HG03342 (cell line): ENCODE data around the gene STK32C.

ENCODE experiments used
- ATAC-seq: cut with Tn5 transposase; IDR thresholded peaks from one replicate; pipeline ENCODE4 v1.9.1; 2021; ENCODE audit warnings: mild to moderate bottlenecking, moderate library complexity; ENCODE audit not compliant: unreplicated experiment

The STK32C gene

GRCh38 chr10:132250481-132251475, 57.0 kb downstream of the STK32C start:
- no peak for ATAC-seq

GRCh38 chr10:132249824-132250375, 57.9 kb downstream of the STK32C start:
- no peak for ATAC-seq

GRCh38 chr10:132249226-132249724, 58.5 kb downstream of the STK32C start:
- ATAC-seq = no peak

- ATAC-seq = peak; percentile 38
These were observed 59.1 kb downstream of the STK32C start for GRCh38 chr10:132248455-132249225.

- no peak for ATAC-seq
These were observed 59.8 kb downstream of the STK32C start for GRCh38 chr10:132247943-132248342.

GRCh38 chr10:132246296-132246695, 61.5 kb downstream of the STK32C start:
- ATAC-seq = no peak

- ATAC-seq = no peak
These were observed 62.7 kb downstream of the STK32C start for GRCh38 chr10:132245056-132245455.

GRCh38 chr10:132243626-132244025, 64.1 kb downstream of the STK32C start:
- ATAC-seq = no peak

GRCh38 chr10:132243141-132243540, 64.6 kb downstream of the STK32C start:
- ATAC-seq = no peak

- no peak for ATAC-seq
These were observed 65.5 kb downstream of the STK32C start for GRCh38 chr10:132242103-132242840.

GRCh38 chr10:132241496-132241895, 66.3 kb downstream of the STK32C start:
- no peak for ATAC-seq

- ATAC-seq = no peak
These were observed 66.7 kb downstream of the STK32C start for GRCh38 chr10:132241086-132241485.

- ATAC-seq = no peak
These were observed 67.2 kb downstream of the STK32C start for GRCh38 chr10:132240581-132240980.

- ATAC-seq = no peak
These were observed 67.6 kb downstream of the STK32C start for GRCh38 chr10:132240156-132240555.

- no peak for ATAC-seq
These were observed 68.4 kb downstream of the STK32C start for GRCh38 chr10:132239126-132240031.

- ATAC-seq = no peak
These were observed 69.2 kb downstream of the STK32C start for GRCh38 chr10:132238371-132239125.

- no peak for ATAC-seq
These were observed 69.9 kb downstream of the STK32C start for GRCh38 chr10:132237871-132238270.

GRCh38 chr10:132237396-132237795, 70.4 kb downstream of the STK32C start:
- ATAC-seq = no peak

- ATAC-seq = no peak
These were observed 70.9 kb downstream of the STK32C start for GRCh38 chr10:132236881-132237280.
